ENCODE results near the gene SMAD3. TPM values are rescaled to one million over a fixed set of nuclear protein-coding genes. Genes with fewer than 3 reads are reported as not detected.

SMAD3 gene
- total RNA-seq, 1 donor: 67.8 TPM

- no peak overlapping the region for H3K4me3 ChIP-seq (ENCODE audit: low read depth, low read length)
- no peak for TF ChIP-seq CTCF (IDR thresholded peaks at IDR 0.05; ENCODE audit: insufficient read depth, low read depth, low read length)
Measured at GRCh38 chr15:67207555-67208207, 142.3 kb downstream of the SMAD3 start.

GRCh38 chr15:67208396-67208795, 143.0 kb downstream of the SMAD3 start:
- no peak for DNase-seq (ENCODE audit: low read depth)
- TF ChIP-seq CTCF (IDR thresholded peaks at IDR 0.05; ENCODE audit: insufficient read depth, low read depth, low read length): no peak
- H3K4me3 ChIP-seq (ENCODE audit: low read depth, low read length): no peak overlapping the region

More at GRCh38 chr15:67207555-67208207, 142.3 kb downstream of the SMAD3 start:
- DNase-seq (ENCODE audit: low read depth): no peak

- TF ChIP-seq CTCF (IDR thresholded peaks at IDR 0.05; ENCODE audit: insufficient read depth, low read depth, low read length): no peak
- no peak overlapping the region for H3K4me3 ChIP-seq (ENCODE audit: low read depth, low read length)
- no peak for DNase-seq (ENCODE audit: low read depth)
Measured at GRCh38 chr15:67210555-67211168, 145.3 kb downstream of the SMAD3 start.

- no peak overlapping the region for H3K4me3 ChIP-seq (ENCODE audit: low read depth, low read length)
- no peak for DNase-seq (ENCODE audit: low read depth)
- no peak for TF ChIP-seq CTCF (IDR thresholded peaks at IDR 0.05; ENCODE audit: insufficient read depth, low read depth, low read length)
Measured at GRCh38 chr15:67212684-67213367, 147.4 kb downstream of the SMAD3 start.

- no peak for TF ChIP-seq CTCF (IDR thresholded peaks at IDR 0.05; ENCODE audit: insufficient read depth, low read depth, low read length)
- H3K4me3 ChIP-seq (ENCODE audit: low read depth, low read length): no peak overlapping the region
- DNase-seq (ENCODE audit: low read depth): no peak
Measured at GRCh38 chr15:67215102-67215501, 149.7 kb downstream of the SMAD3 start.

- no peak for DNase-seq (ENCODE audit: low read depth)
- no peak overlapping the region for H3K4me3 ChIP-seq (ENCODE audit: low read depth, low read length)
- no peak for TF ChIP-seq CTCF (IDR thresholded peaks at IDR 0.05; ENCODE audit: insufficient read depth, low read depth, low read length)
Measured at GRCh38 chr15:67216859-67217258, 151.5 kb downstream of the SMAD3 start.
